H1 (cell line): ENCODE data around the gene CDK8. TPM values are rescaled to one million over a fixed set of nuclear protein-coding genes. Genes with fewer than 3 reads are reported as not detected.

Experiments
- RAD21 ChIP-seq, 2 experiments: IDR thresholded peaks in 1 of 2; conservative IDR thresholded peaks in 1 of 2; 2 replicates each; pipeline ENCODE4 v1.6.1; 2011; ENCODE audit warnings: low read depth in 2 of 2, low read length in 2 of 2, improper control_type of control experiment in 1 of 2, inconsistent platforms in 1 of 2, mild to moderate bottlenecking in 1 of 2, moderate library complexity in 1 of 2
- polyA plus RNA-seq, 7 experiments: library from polyadenylated mRNA; depleted of rRNA in 3 of 7; stranded (reverse) in 5 of 7; unstranded in 2 of 7; fragments of >200 nt in 5 of 7; fragments of 200-250 nt in 2 of 7; gene quantifications; 1 replicate in 5 of 7; 2 replicates in 1 of 7; 4 replicates in 1 of 7; pipeline versions ENCODE4 v1.2.1 to v1.2.3, GENCODE V29; 2011 to 2013; ENCODE audit warnings: missing spikeins in 2 of 7, mixed read lengths in 2 of 7
- total RNA-seq: library from RNA; stranded (reverse); fragmentation: NEBNext Ultra II Directional; extraction: Animal tissue kit (Norgen Biotek cat#: 25700); gene quantifications from 2 replicates; pipeline ENCODE4 v1.2.1, GENCODE V29; 2021

The CDK8 gene
- total and polyA plus RNA-seq, 2 of the 8 experiments (the other 6 are each of a cell fraction or from before 2014, with no cell fraction given), result 22.1 to 25.6 TPM

DNA sequence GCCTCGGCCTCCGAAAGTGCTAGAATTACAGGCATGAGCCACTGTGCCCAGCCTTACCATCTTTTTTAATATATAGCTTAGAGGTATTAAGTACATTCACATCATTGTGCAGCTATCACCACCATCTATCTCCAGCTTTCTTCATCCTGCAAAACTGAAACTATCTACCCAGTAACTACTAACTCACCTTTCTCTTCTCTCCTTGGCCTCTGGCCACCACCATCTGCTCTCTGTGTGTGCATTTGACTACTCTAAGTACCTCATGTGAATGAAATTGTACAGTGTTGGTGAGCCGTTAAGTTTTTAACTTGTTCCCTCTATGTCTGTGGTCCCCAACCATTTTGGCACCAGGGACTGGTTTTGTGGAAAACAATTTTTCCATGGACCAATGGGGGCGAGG lies 56.1 kb downstream of the CDK8 start (continued):
- TF ChIP-seq RAD21 (IDR thresholded peaks at IDR 0.05 in 1 of 2, conservative IDR thresholded peaks at IDR 0.05 in 1 of 2; ENCODE audit: low read depth in 2 of 2, low read length in 2 of 2), result no peak
- TF ChIP-seq, all 59 proteins: peak for 0
